ENCODE results near the gene CIB4.

CIB4 gene

GRCh38 chr2:26630235-26630634, 10.9 kb downstream of the CIB4 start:
- in situ Hi-C loops (cut with HindIII; ENCODE audit: low pct_ligation_motif_present, low pct_unique_long_range_greater_than_20kb, low sequenced_read_pairs) = no loop called here
- no peak for DNase-seq

GRCh38 chr2:26629751-26630150, 11.4 kb downstream of the CIB4 start:
- in situ Hi-C loops (cut with HindIII; ENCODE audit: low pct_ligation_motif_present, low pct_unique_long_range_greater_than_20kb, low sequenced_read_pairs) = no loop called here
- DNase-seq = no peak

- no peak for DNase-seq
- in situ Hi-C loops (cut with HindIII; ENCODE audit: low pct_ligation_motif_present, low pct_unique_long_range_greater_than_20kb, low sequenced_read_pairs) = no loop called here
Measured at GRCh38 chr2:26629346-26629630, 11.9 kb downstream of the CIB4 start.

- DNase-seq = no peak
- in situ Hi-C loops (cut with HindIII; ENCODE audit: low pct_ligation_motif_present, low pct_unique_long_range_greater_than_20kb, low sequenced_read_pairs) = no loop called here
Measured at GRCh38 chr2:26628561-26629345, 12.4 kb downstream of the CIB4 start.

DNA sequence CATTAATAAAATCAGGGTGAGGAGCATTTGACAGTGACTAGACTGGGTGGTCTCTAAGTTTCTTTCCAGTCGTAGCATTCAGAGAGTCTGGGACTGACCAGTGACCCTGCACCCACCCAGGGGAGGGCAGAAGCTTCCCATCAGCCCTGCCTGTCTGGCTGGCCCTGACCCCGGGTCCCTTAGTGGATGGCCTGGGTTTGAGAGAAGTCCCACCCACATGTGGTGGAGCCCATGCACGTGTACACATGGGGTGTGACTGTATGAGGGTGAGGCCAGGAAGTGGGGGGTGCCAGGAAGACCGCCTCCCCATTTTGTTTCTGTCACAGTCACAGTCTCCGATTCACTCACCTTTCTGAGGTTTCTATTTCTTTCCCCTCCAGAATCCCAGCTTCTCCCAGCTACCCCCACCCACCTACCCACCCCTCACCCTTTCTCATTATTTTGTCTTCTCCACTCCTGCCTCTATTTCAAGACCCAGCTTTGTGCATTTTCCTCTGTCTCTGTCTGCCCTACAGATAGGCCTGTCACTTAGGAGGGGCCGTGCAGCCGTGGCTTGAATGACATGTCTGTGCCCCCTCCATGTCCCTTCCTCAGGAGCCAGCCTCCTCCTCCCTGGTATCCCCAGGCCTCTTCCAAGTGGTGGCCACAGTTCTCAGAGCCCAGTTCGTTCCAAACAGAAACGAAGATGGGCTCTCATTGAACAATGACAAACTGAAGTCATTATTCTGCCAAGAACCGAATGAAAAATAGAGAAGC, 13.6 kb downstream of the CIB4 start:
- in situ Hi-C loops (cut with HindIII; ENCODE audit: low pct_ligation_motif_present, low pct_unique_long_range_greater_than_20kb, low sequenced_read_pairs) = no loop called here
- DNase-seq = no peak

DNA sequence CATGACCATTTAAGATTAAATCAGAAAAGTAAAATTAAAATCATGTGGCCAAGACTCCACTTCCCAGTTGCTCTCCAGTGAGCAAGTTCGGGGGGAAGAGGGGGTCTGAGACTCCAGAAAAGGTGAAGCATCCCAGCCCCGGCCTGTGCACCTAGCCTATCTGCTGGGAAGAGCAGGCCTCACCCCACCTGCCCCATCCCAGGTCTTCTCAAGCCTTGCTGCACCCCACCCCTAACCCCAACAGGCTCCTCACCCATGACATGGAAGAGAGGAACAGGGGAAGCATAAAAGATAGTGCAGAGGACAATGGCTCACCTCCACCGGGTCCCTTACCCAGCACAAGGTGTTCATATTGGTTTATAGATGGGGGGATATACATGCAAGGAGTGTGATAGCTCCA, 14.6 kb downstream of the CIB4 start:
- DNase-seq = no peak
- in situ Hi-C loops (cut with HindIII; ENCODE audit: low pct_ligation_motif_present, low pct_unique_long_range_greater_than_20kb, low sequenced_read_pairs) = no loop called here

- DNase-seq = no peak
- in situ Hi-C loops (cut with HindIII; ENCODE audit: low pct_ligation_motif_present, low pct_unique_long_range_greater_than_20kb, low sequenced_read_pairs) = no loop called here
Measured at GRCh38 chr2:26623541-26624495, 17.3 kb downstream of the CIB4 start.

DNA sequence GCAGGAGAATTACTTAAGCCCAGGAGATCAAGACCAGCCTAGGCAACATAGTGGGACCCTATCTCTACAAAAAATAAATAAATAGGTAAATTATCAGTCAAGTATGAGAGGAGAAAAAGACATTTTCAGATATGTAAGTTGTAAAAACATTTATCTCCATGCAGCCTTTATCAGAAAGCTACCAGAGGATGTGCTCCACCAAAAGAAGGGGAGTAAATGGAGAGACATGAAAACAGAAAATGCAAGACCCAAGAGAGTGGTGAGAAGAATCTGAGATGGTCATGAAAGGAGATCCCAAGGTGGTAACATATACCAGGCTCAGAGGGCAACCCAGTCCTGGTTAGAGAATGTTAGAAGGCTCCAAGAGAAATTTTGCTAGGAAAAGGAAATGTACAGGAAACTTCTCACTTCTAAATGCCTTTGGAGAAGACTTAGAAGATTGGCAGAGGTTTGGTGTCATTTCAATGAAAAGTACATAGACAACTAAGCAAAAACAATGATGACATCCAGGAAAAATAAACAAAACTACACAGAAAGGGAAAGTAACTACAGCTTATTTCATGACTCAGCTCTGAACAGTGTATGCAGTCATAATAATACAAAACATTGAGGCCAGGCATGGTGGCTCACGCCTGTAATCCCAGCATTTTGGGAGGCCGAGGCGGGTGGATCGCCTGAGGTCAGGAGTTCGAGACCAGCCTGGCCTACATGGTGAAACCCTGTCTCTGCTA, 19.5 kb downstream of the CIB4 start:
- in situ Hi-C loops (cut with HindIII; ENCODE audit: low pct_ligation_motif_present, low pct_unique_long_range_greater_than_20kb, low sequenced_read_pairs) = no loop called here
- DNase-seq = no peak

GRCh38 chr2:26620031-26620605, 21.0 kb downstream of the CIB4 start:
- in situ Hi-C loops (cut with HindIII; ENCODE audit: low pct_ligation_motif_present, low pct_unique_long_range_greater_than_20kb, low sequenced_read_pairs) = no loop called here
- DNase-seq = no peak

DNA sequence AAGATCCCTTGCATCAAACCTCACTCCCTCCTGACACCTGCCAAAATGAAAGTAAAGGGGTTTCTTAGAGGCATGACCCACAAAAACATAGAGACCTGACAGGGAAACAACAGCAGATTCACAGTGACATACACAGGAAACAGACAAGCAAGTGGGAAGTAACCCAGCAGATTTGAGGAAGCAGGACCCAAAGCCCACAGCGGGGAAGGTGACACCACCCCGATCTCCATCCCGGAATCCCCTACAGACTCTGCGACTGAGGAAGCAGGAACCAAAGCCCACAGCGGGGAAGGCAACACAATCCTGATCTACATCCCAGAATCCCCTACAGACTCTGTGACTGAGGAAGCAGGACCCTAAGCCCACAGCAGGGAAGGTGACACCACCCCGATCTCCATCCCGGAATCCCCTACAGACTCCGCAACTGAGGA, 21.6 kb downstream of the CIB4 start:
- DNase-seq = no peak
- in situ Hi-C loops (cut with HindIII; ENCODE audit: low pct_ligation_motif_present, low pct_unique_long_range_greater_than_20kb, low sequenced_read_pairs) = no loop called here

DNA sequence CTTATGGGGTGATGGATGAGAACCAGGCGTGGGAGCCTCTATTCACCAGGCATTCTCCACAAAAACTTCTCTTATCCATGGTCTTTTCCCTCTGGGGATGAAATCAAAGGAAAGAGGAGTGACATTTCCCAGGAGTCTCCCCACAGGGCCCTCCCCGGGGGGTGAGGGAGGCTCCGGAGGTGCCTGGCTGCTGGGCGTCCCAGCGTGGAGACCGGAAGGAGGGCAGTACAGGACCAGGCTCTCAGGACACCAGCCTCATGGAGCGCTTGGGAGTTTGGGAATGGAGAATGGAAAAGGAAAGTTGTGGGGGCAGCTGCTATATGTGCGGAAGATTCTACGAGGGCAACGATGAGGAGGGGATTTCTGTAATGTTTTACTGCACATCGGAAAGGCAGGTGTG, 22.1 kb downstream of the CIB4 start:
- in situ Hi-C loops (cut with HindIII; ENCODE audit: low pct_ligation_motif_present, low pct_unique_long_range_greater_than_20kb, low sequenced_read_pairs) = no loop called here
- no peak for DNase-seq

GRCh38 chr2:26618611-26619010, 22.6 kb downstream of the CIB4 start:
- in situ Hi-C loops (cut with HindIII; ENCODE audit: low pct_ligation_motif_present, low pct_unique_long_range_greater_than_20kb, low sequenced_read_pairs) = no loop called here
- no peak for DNase-seq

- in situ Hi-C loops (cut with HindIII; ENCODE audit: low pct_ligation_motif_present, low pct_unique_long_range_greater_than_20kb, low sequenced_read_pairs) = no loop called here
- DNase-seq = no peak
Measured at GRCh38 chr2:26617588-26618083, 23.5 kb downstream of the CIB4 start.

DNA sequence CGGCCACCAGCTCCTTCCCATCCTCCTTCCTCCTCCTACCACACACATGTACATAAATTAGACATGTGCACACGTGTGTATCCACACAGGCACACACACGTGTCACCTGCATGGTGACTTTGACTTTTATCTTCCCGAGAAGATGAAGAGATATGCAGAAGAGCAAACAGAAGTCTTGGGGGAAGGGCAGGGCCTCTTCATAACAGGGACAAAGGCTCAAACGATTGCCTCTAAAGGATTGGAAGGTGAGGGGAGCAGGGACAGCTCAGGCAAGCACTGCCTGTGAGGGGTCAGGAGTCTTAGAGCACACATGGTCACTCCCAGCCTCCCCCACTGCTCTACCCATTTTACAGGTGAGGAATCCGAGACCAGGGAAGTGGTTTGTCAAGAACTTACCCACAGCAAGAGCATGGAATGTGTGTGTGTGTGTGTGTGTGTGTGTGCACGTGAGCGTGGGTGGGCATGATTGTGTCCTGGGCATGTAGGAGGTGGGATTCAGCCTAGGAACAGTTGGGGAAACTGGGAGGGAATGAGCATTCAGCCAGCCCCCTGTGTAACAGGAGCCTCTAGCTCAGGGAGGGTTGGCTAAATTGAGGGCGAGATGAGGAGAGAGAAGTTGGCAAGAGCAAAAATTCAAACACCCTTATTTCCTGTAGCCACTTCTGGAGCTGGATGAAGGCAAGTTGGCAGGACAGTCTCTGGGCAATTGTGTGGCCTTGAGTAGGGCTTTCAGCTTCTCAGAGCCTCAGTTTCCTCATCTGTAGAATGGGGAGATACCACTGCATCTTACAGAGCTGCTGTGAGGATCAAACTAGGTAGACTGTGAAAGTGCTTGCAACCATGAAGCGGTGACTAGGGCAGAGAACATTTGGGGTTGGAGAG, 24.2 kb downstream of the CIB4 start:
- in situ Hi-C loops (cut with HindIII; ENCODE audit: low pct_ligation_motif_present, low pct_unique_long_range_greater_than_20kb, low sequenced_read_pairs) = no loop called here
- no peak for DNase-seq

GRCh38 chr2:26615860-26616705, 25.1 kb downstream of the CIB4 start:
- in situ Hi-C loops (cut with HindIII; ENCODE audit: low pct_ligation_motif_present, low pct_unique_long_range_greater_than_20kb, low sequenced_read_pairs) = no loop called here
- DNase-seq = no peak

DNA sequence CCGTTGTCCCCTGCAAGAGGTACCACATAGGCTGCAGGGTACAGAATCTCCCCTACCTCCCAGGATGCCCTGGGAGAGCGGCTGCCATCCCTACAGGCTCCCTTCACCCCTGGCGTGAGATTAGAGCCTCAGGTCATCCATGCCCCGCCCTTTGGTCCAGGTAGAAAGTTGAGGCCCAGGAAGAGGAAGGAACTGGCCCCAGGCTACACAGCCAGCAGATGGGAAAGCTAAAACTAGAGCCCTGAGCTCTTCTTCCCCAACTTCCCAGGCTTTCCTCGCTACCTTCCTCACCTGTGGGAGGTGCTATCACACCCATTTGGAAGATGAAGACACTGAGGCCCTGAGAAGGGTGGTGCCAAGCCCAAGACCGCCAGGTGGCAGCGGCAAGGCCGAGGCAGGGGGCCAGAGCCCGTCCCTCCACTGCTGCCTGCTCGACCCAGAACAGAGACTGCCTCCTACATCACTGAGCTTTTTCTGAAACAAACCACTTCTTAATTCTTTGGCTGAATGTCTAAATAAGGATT, 25.8 kb downstream of the CIB4 start:
- no peak for DNase-seq
- in situ Hi-C loops (cut with HindIII; ENCODE audit: low pct_ligation_motif_present, low pct_unique_long_range_greater_than_20kb, low sequenced_read_pairs) = no loop called here

Data from ACHN (cell line).